IPS-11a (cell line): ENCODE measurements around the gene ACTR3C.
A peak's percentile ranks its signal among the peaks of the same experiment; 100 is the strongest.

Experiments
- H3K4me3 ChIP-seq: one replicate; pipeline ENCODE4 v1.5.1; 2013; ENCODE audit warnings: low read depth, low read length, control low read depth

ACTR3C gene

GRCh38 chr7:150359622-150360362 lies 36.4 kb upstream of the ACTR3C start:
- H3K4me3 ChIP-seq = no peak overlapping the region

- H3K4me3 ChIP-seq = no peak overlapping the region
These were observed 35.8 kb upstream of the ACTR3C start for GRCh38 chr7:150358988-150359621.

- H3K4me3 ChIP-seq = no peak overlapping the region
These were observed 35.1 kb upstream of the ACTR3C start for GRCh38 chr7:150358433-150358832.

- no peak overlapping the region for H3K4me3 ChIP-seq
These were observed 34.6 kb upstream of the ACTR3C start for GRCh38 chr7:150357771-150358427.

- no peak overlapping the region for H3K4me3 ChIP-seq
These were observed 33.9 kb upstream of the ACTR3C start for GRCh38 chr7:150357270-150357669.

- no peak overlapping the region for H3K4me3 ChIP-seq
These were observed 33.0 kb upstream of the ACTR3C start for GRCh38 chr7:150356265-150356897.

GRCh38 chr7:150355666-150356059 lies 32.3 kb upstream of the ACTR3C start:
- H3K4me3 ChIP-seq = no peak overlapping the region

- H3K4me3 ChIP-seq = no peak overlapping the region
These were observed 28.3 kb upstream of the ACTR3C start for GRCh38 chr7:150351587-150352194.

GRCh38 chr7:150346922-150347321 lies 23.6 kb upstream of the ACTR3C start:
- H3K4me3 ChIP-seq = no peak overlapping the region

GRCh38 chr7:150345012-150345411 lies 21.7 kb upstream of the ACTR3C start:
- H3K4me3 ChIP-seq = no peak overlapping the region

- no peak overlapping the region for H3K4me3 ChIP-seq
These were observed 21.0 kb upstream of the ACTR3C start for GRCh38 chr7:150344299-150344698.

GRCh38 chr7:150343225-150343624 lies 19.9 kb upstream of the ACTR3C start:
- no peak overlapping the region for H3K4me3 ChIP-seq

- H3K4me3 ChIP-seq = no peak overlapping the region
These were observed 18.7 kb upstream of the ACTR3C start for GRCh38 chr7:150342121-150342408.

GRCh38 chr7:150341263-150342120 lies 18.1 kb upstream of the ACTR3C start, which contains the start of gene RARRES2:
RARRES2 (minus strand) TSS chr7:150341629; CDS start chr7:150340609, 1,020 bp downstream.
- H3K4me3 ChIP-seq = peak within 1 kb of the TSS; percentile 66

GRCh38 chr7:150340875-150341262 lies 17.5 kb upstream of the ACTR3C start:
- H3K4me3 ChIP-seq = peak overlapping the region; percentile 66

- H3K4me3 ChIP-seq = peak overlapping the region; percentile 66
These were observed 16.8 kb upstream of the ACTR3C start for GRCh38 chr7:150340024-150340749.

- peak overlapping the region; percentile 66 for H3K4me3 ChIP-seq
These were observed 16.1 kb upstream of the ACTR3C start for GRCh38 chr7:150339409-150339809.

GRCh38 chr7:150338166-150338829 lies 15.0 kb upstream of the ACTR3C start:
- no peak overlapping the region for H3K4me3 ChIP-seq

GRCh38 chr7:150337659-150338081 lies 14.3 kb upstream of the ACTR3C start:
- no peak overlapping the region for H3K4me3 ChIP-seq
